GM03348 (cell line): Measurements from ENCODE around the gene NOD2.

Experiments
- DNase-seq: peaks from one replicate; pipeline ENCODE4 v3.0.0; 2012; ENCODE audit warnings: low spot score

NOD2 gene

GRCh38 chr16:50717494-50717893, 24.1 kb downstream of the NOD2 start:
- no peak for DNase-seq

GRCh38 chr16:50718061-50718760, 24.8 kb downstream of the NOD2 start:
- DNase-seq = peak; percentile 52

- no peak for DNase-seq
Observed at GRCh38 chr16:50718761-50719400, 25.5 kb downstream of the NOD2 start.

GRCh38 chr16:50719401-50720337, 26.3 kb downstream of the NOD2 start:
- DNase-seq = no peak

GRCh38 chr16:50721549-50722404, 28.4 kb downstream of the NOD2 start:
- DNase-seq = no peak

- no peak for DNase-seq
Observed at GRCh38 chr16:50722405-50722737, 29.0 kb downstream of the NOD2 start.

GRCh38 chr16:50722960-50723359, 29.6 kb downstream of the NOD2 start:
- DNase-seq = no peak

- DNase-seq = no peak
Observed at GRCh38 chr16:50724306-50724705, 30.9 kb downstream of the NOD2 start.

- no peak for DNase-seq
Observed at GRCh38 chr16:50731130-50731988, 38.0 kb downstream of the NOD2 start.

- no peak for DNase-seq
Observed at GRCh38 chr16:50731989-50732832, 38.8 kb downstream of the NOD2 start.

GRCh38 chr16:50733468-50733867, 40.1 kb downstream of the NOD2 start:
- DNase-seq = no peak

GRCh38 chr16:50735629-50736122, 42.3 kb downstream of the NOD2 start:
- no peak for DNase-seq

- no peak for DNase-seq
Observed at GRCh38 chr16:50736448-50736847, 43.0 kb downstream of the NOD2 start.

- DNase-seq = no peak
Observed at GRCh38 chr16:50737420-50737959, 44.1 kb downstream of the NOD2 start.

- no peak for DNase-seq
Observed at GRCh38 chr16:50739031-50739430, 45.6 kb downstream of the NOD2 start.

- DNase-seq = no peak
Observed at GRCh38 chr16:50740736-50741135, 47.3 kb downstream of the NOD2 start.

- DNase-seq = peak; percentile 29
Observed at GRCh38 chr16:50741225-50741780, 47.9 kb downstream of the NOD2 start.

GRCh38 chr16:50741781-50742575, 48.6 kb downstream of the NOD2 start, which contains the start of gene CYLD:
CYLD (plus strand) TSS chr16:50742086; CDS start chr16:50749699, 7,613 bp downstream.
- peak; percentile 100 for DNase-seq
